Caco-2 (cell line): ENCODE results near the gene PCNX4. TPM values are rescaled to one million over a fixed set of nuclear protein-coding genes. Genes with fewer than 3 reads are reported as not detected.
A peak's percentile ranks its signal among the peaks of the same experiment; 100 is the strongest.

Source experiments
- BruUV-seq: library from RNA; stranded (reverse); fragments of 400-500 nt; replicated peaks from 2 replicates; lab custom pipeline; 2021; lab: Mats Ljungman, UMichigan
- CTCF ChIA-PET: fragments of 300-600 bp; sonication (Branson Sonifier 250); formaldehyde crosslinking; loops from one replicate; lab custom pipeline; 2022; ENCODE audit warnings: antibody characterized with exemption; lab: Charles Lee
- POLR2A ChIA-PET: fragments of 300-600 bp; sonication (Branson Sonifier 250); formaldehyde crosslinking; loops from one replicate; lab custom pipeline; 2022; ENCODE audit warnings: antibody characterized with exemption; lab: Charles Lee
- DNase-seq, 2 experiments: peaks; one replicate each; pipeline versions ENCODE4 v3.0.0 to v3.0.0-alpha.2; 2020 to 2022
- H3K27me3 ChIP-seq: replicated peaks from 2 replicates; pipeline ENCODE4 v1.6.0; 2011; ENCODE audit warnings: low read length; ENCODE audit not compliant: control insufficient read depth, insufficient read depth
- H3K36me3 ChIP-seq: 2 replicates; pipeline ENCODE4 v1.5.1; 2011; ENCODE audit warnings: low read length; ENCODE audit not compliant: control insufficient read depth, insufficient read depth
- H3K4me1 ChIP-seq: fragments of 250-450 bp; sonication (Bioruptor Pico); 2 replicates; pipeline ENCODE4 v1.5.1; 2020; ENCODE audit warnings: mild to moderate bottlenecking
- H3K4me3 ChIP-seq: 2 replicates; pipeline ENCODE4 v1.5.1; 2011; ENCODE audit warnings: low read depth, mild to moderate bottlenecking, control low read depth, low read length
- H3K9me3 ChIP-seq: fragments of 250-450 bp; sonication (Bioruptor Pico); 2 replicates; pipeline ENCODE4 v1.5.1; 2020; ENCODE audit warnings: mild to moderate bottlenecking, moderate library complexity
- H3K27ac Mint-ChIP-seq: one replicate; pipeline ENCODE4 v1.8.0; 2022; ENCODE audit warnings: mixed read lengths; ENCODE audit not compliant: unreplicated experiment
- H3K27me3 Mint-ChIP-seq: one replicate; pipeline ENCODE4 v1.8.0; 2022; ENCODE audit warnings: mixed read lengths; ENCODE audit not compliant: insufficient read depth, unreplicated experiment
- H3K36me3 Mint-ChIP-seq: one replicate; pipeline ENCODE4 v1.8.0; 2022; ENCODE audit warnings: mild to moderate bottlenecking, mixed read lengths; ENCODE audit not compliant: insufficient read depth, unreplicated experiment
- H3K4me1 Mint-ChIP-seq: one replicate; pipeline ENCODE4 v1.8.0; 2022; ENCODE audit warnings: low read depth, mixed read lengths; ENCODE audit not compliant: unreplicated experiment
- H3K4me3 Mint-ChIP-seq: one replicate; pipeline ENCODE4 v1.8.0; 2022; ENCODE audit warnings: mild to moderate bottlenecking, moderate library complexity, mixed read lengths; ENCODE audit not compliant: unreplicated experiment
- H3K9me3 Mint-ChIP-seq: one replicate; pipeline ENCODE4 v1.8.0; 2022; ENCODE audit warnings: mixed read lengths; ENCODE audit not compliant: unreplicated experiment
- CTCF ChIP-seq, 2 experiments: fragments of 200-600 bp in 1 of 2; IDR thresholded peaks; 1 replicate in 1 of 2; 2 replicates in 1 of 2; pipeline versions ENCODE4 v1.5.1 to v1.8.0; 2011 to 2022; ENCODE audit warnings: antibody characterized with exemption in 1 of 2, control low read depth in 1 of 2, inconsistent platforms in 1 of 2, low read depth in 1 of 2, low read length in 1 of 2, mild to moderate bottlenecking in 1 of 2, moderate library complexity in 1 of 2; ENCODE audit not compliant: insufficient read depth in 1 of 2, severe bottlenecking in 1 of 2, unreplicated experiment in 1 of 2
- intact Hi-C: fragments of 100-400 bp; cut with micrococcal nuclease; formaldehyde crosslinking; loops from one replicate; pipeline ENCODE4 v1.10.0; 2022; ENCODE audit not compliant: unreplicated experiment
- total RNA-seq: library from RNA; stranded (reverse); gene quantifications from 2 replicates; pipeline ENCODE4 v1.2.3, GENCODE V29; 2022

PCNX4 gene
- total RNA-seq, 1 experiment from 2014 or later, result 72.7 TPM

- ChIA-PET POLR2A (interaction anchor here (2.4 kb wide), 1 partner anchor 155 kb away, joined by 21 read pairs; the partner anchor contains the start of gene PPM1A), CTCF (no interaction called here)
- Histone ChIP-seq H3K9me3 (no peaks in the 10 kb centered on the region), H3K36me3 (no peaks in the 10 kb centered on the region), H3K27me3 (no peaks in the 10 kb centered on the region), H3K4me3 (peak overlapping the region; percentile 79), H3K4me1 (peaks cover 38% of the 10 kb centered on the region)
- no peak for TF ChIP-seq CTCF (IDR thresholded peaks at IDR 0.05; ENCODE audit: insufficient read depth in 1 of 2, low read depth in 1 of 2, low read length in 1 of 2, severe bottlenecking in 1 of 2, unreplicated experiment in 1 of 2)
- Mint-ChIP-seq H3K9me3 (no peaks in the 10 kb centered on the region), H3K36me3 (peaks cover 30% of the 10 kb centered on the region), H3K4me1 (peaks cover 28% of the 10 kb centered on the region), H3K4me3 (peak overlapping the region; percentile 94), H3K27ac (peak overlapping the region; percentile 80), H3K27me3 (no peaks in the 10 kb centered on the region)
- no peak for DNase-seq
- intact Hi-C loops, result loop anchor here (10.0 kb wide), 1 partner anchor 181 kb away; no protein-coding TSS in a partner anchor
- no TSS peak for BruUV-seq
Measured at GRCh38 chr14:60093606-60094005, 1.9 kb downstream of the PCNX4 start.

- no peaks in the 10 kb centered on the region for H3K36me3 ChIP-seq
- peaks cover 38% of the 10 kb centered on the region for H3K4me1 ChIP-seq
- ChIA-PET POLR2A (no interaction called here), CTCF (no interaction called here)
- H3K4me3 Mint-ChIP-seq, result peak overlapping the region; percentile 94
- DNase-seq, result peak; percentile 70 to 79
- peak overlapping the region; percentile 74 for H3K27ac Mint-ChIP-seq
- no peaks in the 10 kb centered on the region for H3K9me3 Mint-ChIP-seq
- H3K4me1 Mint-ChIP-seq, result peaks cover 28% of the 10 kb centered on the region
- H3K27me3 Mint-ChIP-seq, result no peaks in the 10 kb centered on the region
- intact Hi-C loops, result loop anchor here (10.0 kb wide), 1 partner anchor 180 kb away; no protein-coding TSS in a partner anchor
- TF ChIP-seq CTCF (IDR thresholded peaks at IDR 0.05; ENCODE audit: insufficient read depth in 1 of 2, low read depth in 1 of 2, low read length in 1 of 2, severe bottlenecking in 1 of 2, unreplicated experiment in 1 of 2), result no peak
- no peaks in the 10 kb centered on the region for H3K27me3 ChIP-seq
- no TSS peak for BruUV-seq
- H3K36me3 Mint-ChIP-seq, result peaks cover 36% of the 10 kb centered on the region
- no peak overlapping the region for H3K4me3 ChIP-seq
- H3K9me3 ChIP-seq, result no peaks in the 10 kb centered on the region
Measured at GRCh38 chr14:60094306-60094897, 2.7 kb downstream of the PCNX4 start.

- Mint-ChIP-seq H3K27me3 (no peaks in the 10 kb centered on the region), H3K9me3 (no peaks in the 10 kb centered on the region), H3K27ac (peak overlapping the region; percentile 74), H3K36me3 (peaks cover 36% of the 10 kb centered on the region), H3K4me3 (peak overlapping the region; percentile 94), H3K4me1 (peaks cover 28% of the 10 kb centered on the region)
- POLR2A ChIA-PET, result no interaction called here
- BruUV-seq, result no TSS peak
- no peak for DNase-seq
- Histone ChIP-seq H3K4me3 (no peak overlapping the region), H3K27me3 (no peaks in the 10 kb centered on the region), H3K9me3 (no peaks in the 10 kb centered on the region), H3K36me3 (no peaks in the 10 kb centered on the region), H3K4me1 (peaks cover 39% of the 10 kb centered on the region)
- CTCF ChIA-PET, result no interaction called here
- no peak for TF ChIP-seq CTCF (IDR thresholded peaks at IDR 0.05; ENCODE audit: insufficient read depth in 1 of 2, low read depth in 1 of 2, low read length in 1 of 2, severe bottlenecking in 1 of 2, unreplicated experiment in 1 of 2)
- intact Hi-C loops, result loop anchor here (10.0 kb wide), 1 partner anchor 180 kb away; no protein-coding TSS in a partner anchor
Measured at GRCh38 chr14:60095231-60095630, 3.5 kb downstream of the PCNX4 start.
